ENCODE results near the gene LAMC2.

- TF ChIP-seq CTCF (IDR thresholded peaks at IDR 0.05) (no peak), POLR2A (IDR thresholded peaks at IDR 0.05) (no peak), EP300 (IDR thresholded peaks at IDR 0.05) (no peak)
These were observed 5.8 kb upstream of the LAMC2 start for GRCh38 chr1:183180218-183180617.

Data from ovary (tissue), 3 donors.